IPS-15b (cell line): ENCODE data around the gene CMBL.
A peak's percentile ranks its signal among the peaks of the same experiment; 100 is the strongest.
"Not testable (repeated sequence)": the region's sequence is repeated elsewhere in the genome, so short reads cannot be mapped to it uniquely, and the experiment has no call there.

ENCODE experiments used
- H3K27me3 ChIP-seq: one replicate; pipeline ENCODE4 v1.6.1; 2013; ENCODE audit warnings: low read length; ENCODE audit not compliant: control insufficient read depth, insufficient read depth
- H3K36me3 ChIP-seq: one replicate; pipeline ENCODE4 v1.6.1; 2013; ENCODE audit warnings: low read length; ENCODE audit not compliant: control insufficient read depth, insufficient read depth
- H3K4me1 ChIP-seq: one replicate; pipeline ENCODE4 v1.6.1; 2013; ENCODE audit warnings: mild to moderate bottlenecking, low read length; ENCODE audit not compliant: control insufficient read depth, insufficient read depth
- H3K4me3 ChIP-seq: one replicate; pipeline ENCODE4 v1.5.1; 2013; ENCODE audit warnings: low read depth, low read length
- H3K9ac ChIP-seq: one replicate; pipeline ENCODE4 v1.6.1; 2013; ENCODE audit warnings: low read depth, mild to moderate bottlenecking, low read length
- H3K9me3 ChIP-seq: one replicate; pipeline ENCODE4 v1.6.1; 2013; ENCODE audit warnings: mild to moderate bottlenecking, low read length; ENCODE audit not compliant: control insufficient read depth, insufficient read depth

Gene CMBL

DNA sequence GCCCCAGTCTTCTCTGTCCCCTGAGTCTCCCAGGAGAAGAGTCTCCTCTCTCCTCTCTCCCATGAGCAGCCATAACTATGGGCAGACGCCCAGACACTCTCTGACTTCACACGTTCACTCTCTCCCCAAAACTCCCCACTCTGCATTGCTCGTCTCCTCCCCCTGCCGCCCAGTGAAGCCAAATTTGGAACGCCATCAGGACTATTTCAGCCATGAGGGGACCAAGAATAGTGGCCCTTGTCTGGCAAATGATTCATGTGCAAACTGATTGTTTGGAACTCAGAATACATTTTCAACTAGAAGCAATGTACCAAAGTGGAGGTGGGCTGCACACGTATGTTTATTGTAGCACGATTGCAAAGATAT, 20.9 kb downstream of the CMBL start:
- Histone ChIP-seq H3K27me3 (no peaks in the 10 kb centered on the region), H3K9ac (no peak overlapping the region), H3K36me3 (no peaks in the 10 kb centered on the region), H3K4me3 (no peak overlapping the region), H3K9me3 (no peaks in the 10 kb centered on the region), H3K4me1 (no peaks in the 10 kb centered on the region)

DNA sequence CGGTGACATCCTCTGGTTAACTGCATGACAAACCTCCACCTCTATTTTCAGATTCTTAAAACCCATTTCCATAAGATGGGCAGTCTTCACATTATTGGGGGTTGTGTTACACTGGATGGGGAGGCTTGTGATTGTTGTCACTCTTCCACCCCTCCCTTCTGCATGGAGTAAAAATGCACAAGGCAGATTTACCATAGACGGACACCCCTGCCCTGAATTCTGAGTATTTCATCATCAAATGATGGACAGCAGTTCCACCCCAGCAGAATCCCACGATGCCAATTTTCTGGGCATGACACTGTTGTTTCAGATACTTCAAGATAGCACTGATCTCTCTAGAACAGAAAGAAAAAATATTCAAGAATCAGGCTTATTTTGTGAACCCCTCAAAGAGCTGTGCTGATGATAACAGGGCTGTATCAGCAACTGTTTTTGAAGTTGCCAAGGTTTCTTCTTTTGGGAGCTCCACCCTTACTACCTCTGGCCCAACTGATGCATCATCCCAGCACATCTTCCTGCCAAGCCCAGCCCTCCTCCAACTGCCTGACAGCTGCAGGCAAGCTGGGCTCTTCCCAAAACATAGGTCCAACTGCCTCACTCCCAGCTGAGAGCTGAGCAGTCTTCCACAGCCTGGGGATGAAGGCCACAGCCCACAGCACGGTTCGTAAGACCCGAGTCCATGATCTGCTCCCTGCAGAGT, 21.4 kb downstream of the CMBL start:
- no peaks in the 10 kb centered on the region for H3K36me3 ChIP-seq
- no peaks in the 10 kb centered on the region for H3K27me3 ChIP-seq
- H3K4me3 ChIP-seq: no peak overlapping the region
- no peaks in the 10 kb centered on the region for H3K9me3 ChIP-seq
- no peak overlapping the region for H3K9ac ChIP-seq
- H3K4me1 ChIP-seq: no peaks in the 10 kb centered on the region

DNA sequence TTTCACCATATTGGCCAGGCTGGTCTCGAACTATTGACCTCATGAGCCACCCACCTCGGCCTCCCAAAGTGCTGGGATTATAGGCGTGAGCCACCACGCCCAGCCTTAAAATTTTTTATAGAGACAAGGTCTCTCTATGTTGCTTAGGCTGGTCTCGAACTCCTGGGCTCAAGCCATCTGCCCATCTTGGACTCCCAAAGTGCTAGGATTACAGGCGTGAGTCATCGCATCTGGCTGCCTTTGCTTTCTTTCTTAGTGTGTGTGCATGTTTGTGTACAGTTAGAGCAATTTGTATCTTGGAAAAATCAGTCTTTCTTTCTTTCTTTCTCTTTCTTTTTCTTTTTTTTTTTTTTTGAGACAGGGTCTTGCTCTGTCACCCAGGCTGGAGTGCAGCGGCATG, 22.3 kb downstream of the CMBL start:
- not testable (repeated sequence) for H3K4me3 ChIP-seq, H3K36me3 ChIP-seq, H3K4me1 ChIP-seq, H3K9ac ChIP-seq, H3K27me3 ChIP-seq, H3K9me3 ChIP-seq

DNA sequence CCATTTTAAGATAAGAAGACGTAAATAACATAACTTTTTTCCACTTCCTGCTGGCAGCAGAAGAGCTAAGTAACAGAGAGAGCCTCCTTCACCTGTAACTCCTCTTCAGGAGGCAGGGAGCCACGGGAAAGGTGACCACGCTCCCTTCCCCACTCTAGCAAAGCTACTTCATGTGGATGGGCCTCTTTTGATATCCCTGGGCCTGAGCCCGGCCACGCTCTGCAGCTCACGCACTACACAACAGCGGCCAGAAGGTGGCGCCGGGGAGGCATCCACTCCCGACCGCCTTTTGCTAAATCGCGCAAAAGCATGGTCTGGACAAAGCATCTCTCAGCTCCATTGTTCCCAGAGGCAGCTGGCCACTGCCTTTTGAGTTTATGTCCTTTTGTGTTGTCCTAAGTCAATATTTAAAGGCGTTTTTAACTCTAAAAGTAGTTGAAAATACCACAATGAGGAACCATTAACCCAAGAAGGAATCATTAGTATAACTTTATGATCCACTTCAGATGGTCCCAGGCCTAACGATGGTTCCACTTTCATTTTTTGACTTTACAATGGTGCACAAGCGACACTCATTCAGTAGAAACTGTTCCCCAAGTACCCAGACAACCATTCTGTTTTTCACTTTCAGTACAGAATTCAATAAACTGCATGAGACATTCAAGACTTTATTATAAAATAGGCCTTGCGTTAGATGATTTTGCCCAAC, 23.6 kb downstream of the CMBL start:
- Histone ChIP-seq H3K4me3 (no peak overlapping the region), H3K4me1 (no peaks in the 10 kb centered on the region), H3K9me3 (no peaks in the 10 kb centered on the region), H3K36me3 (no peaks in the 10 kb centered on the region), H3K27me3 (no peaks in the 10 kb centered on the region), H3K9ac (no peak overlapping the region)

DNA sequence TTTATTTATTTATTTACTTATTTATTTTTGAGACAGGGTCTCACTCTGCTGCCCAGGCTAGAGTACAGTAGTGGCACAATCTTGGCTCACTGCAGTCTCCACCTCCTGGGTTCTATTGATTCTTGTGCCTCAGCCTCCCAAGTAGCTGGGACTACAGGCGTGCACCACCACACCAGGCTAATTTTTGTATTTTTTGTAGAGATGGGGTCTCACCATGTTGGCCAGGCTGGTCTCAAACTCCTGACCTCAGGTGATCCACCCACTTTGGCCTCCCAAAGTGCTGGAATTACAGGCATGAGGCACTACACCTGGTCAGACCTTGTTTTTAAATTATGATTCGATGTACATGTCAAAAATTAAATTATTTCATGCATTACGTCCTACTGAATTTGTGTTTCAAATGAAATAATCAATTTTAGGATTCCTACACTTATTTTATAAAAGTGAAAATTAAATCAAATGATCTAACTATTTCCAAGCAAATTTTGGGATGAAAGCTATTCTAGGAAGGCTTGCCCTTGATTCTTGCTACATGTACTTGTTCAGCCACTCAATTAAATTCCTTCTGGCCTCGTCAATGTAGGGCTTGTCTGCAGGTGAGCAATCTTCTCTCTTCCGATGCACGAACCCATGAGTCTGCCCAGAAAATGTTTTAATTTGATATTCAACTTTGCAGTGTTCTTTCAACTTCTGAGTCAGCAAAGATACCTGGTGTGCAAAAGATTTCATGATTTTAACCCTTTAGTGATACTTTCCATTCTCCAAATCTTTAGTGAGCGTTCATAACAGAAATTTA, 27.6 kb downstream of the CMBL start:
- no peaks in the 10 kb centered on the region for H3K9me3 ChIP-seq
- no peak overlapping the region for H3K9ac ChIP-seq
- H3K4me3 ChIP-seq: no peak overlapping the region
- no peaks in the 10 kb centered on the region for H3K36me3 ChIP-seq
- H3K4me1 ChIP-seq: no peaks in the 10 kb centered on the region
- H3K27me3 ChIP-seq: no peaks in the 10 kb centered on the region

DNA sequence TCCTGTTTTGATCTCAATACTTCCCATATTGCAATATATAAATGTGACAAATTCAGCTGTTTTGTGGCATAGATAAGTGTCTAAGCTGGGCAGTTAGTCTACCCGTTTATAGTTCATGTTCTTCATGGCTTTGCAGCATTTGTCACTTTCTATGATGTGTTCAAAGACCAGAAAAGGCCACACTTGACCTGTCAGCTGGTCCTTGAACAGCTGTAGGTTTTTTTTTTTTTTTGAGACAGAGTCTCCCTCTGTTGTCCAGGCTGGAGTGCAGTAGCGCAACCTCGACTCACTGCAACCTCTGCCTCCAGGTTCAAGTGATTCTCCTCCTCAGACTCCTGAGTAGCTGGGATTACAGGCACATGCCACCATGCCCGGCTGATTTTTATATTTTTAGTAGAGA, 28.4 kb downstream of the CMBL start:
- Histone ChIP-seq H3K4me3 (no peak overlapping the region), H3K4me1 (no peaks in the 10 kb centered on the region), H3K9me3 (no peaks in the 10 kb centered on the region), H3K9ac (no peak overlapping the region), H3K36me3 (no peaks in the 10 kb centered on the region), H3K27me3 (no peaks in the 10 kb centered on the region)

DNA sequence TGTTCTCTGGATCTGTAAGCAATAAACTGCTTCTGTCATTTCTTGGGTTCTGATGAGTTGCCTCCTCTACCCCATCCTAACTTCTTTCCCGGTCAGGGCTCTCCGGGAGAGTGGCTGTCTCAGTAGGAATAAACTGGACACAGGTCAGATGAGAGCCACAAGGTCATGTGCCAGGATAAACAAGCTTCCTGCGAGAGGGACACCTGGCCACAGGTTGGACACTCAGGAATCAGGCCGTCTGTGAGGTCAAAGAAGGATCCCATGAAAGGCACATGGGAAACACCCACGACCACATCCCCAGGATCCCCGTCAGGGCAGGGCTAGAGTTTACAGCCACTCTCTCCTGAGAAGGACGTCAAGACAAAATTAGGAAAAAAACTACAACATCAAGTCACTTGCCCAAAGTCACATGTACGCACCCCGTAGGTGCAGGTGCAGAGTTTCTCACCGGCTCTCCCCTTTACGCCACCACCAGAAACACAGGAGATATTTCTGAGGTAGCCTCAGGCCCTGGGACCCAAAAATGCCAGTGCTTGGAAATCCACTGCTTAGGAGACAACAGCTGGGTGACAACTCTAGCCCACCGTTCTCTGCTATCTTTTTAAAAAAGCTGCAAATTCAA, 28.9 kb downstream of the CMBL start:
- H3K9ac ChIP-seq: no peak overlapping the region
- no peak overlapping the region for H3K4me3 ChIP-seq
- no peaks in the 10 kb centered on the region for H3K27me3 ChIP-seq
- no peaks in the 10 kb centered on the region for H3K4me1 ChIP-seq
- no peaks in the 10 kb centered on the region for H3K36me3 ChIP-seq
- H3K9me3 ChIP-seq: no peaks in the 10 kb centered on the region

DNA sequence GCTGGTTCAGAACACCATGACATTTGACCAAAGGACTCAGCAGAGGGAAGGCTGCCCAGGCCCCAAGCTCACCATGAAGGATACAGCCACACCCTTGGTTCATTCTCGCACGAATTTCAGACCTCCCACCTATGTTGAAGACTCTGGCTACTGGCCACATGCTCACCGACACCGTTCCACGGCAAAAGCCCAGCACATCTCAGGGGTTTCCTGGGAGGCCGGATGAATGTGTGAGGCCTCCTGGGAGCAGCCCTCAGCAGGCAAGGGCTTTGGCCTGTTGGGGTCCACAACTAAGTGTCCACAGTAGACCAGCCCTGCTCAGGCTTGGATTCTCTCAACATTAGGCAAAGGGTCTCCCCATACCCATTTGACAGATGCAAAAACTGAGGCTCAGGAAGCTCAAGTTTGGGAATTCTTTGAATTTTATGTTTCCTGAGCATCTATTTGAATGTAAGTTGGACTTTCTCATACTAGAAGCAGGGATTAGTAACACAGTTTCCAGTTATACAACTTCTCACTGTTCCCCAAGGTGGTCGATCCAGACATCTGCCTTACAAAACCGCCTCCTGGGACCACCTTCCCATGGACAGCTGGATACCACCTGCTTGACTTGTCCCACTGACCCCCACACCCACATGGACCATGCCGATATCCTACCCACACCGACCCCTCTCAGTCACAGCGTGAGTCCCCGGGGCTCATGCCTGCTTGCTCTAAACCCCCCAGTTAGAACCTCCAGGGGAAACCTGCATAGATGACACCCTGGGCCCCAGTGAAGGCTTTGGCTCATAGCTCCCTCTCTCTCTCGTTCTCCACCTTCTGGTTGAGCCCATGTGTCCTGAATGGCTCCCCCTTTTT, 29.7 kb downstream of the CMBL start:
- Histone ChIP-seq H3K4me3 (no peak overlapping the region), H3K4me1 (no peaks in the 10 kb centered on the region), H3K9me3 (no peaks in the 10 kb centered on the region), H3K27me3 (no peaks in the 10 kb centered on the region), H3K9ac (no peak overlapping the region), H3K36me3 (no peaks in the 10 kb centered on the region)

DNA sequence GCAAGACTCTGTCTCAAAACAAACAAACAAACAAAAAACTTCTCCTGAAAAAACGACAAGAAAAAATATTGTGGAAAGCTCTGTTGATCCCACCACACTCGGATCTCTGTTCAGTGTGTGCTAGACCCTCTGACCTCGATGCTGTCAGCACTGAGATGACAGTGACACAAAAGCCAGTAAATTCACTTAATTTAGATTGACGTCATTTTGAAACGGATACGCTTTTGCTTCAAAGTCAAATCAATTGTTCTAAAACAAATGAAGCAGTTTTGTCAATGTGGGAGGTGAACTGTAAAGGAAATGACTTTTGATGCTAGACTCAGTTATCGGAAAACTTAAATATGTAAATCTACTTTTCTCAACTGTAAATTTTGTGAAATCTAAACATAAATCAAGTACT, 31.0 kb downstream of the CMBL start:
- Histone ChIP-seq H3K9me3 (no peaks in the 10 kb centered on the region), H3K9ac (no peak overlapping the region), H3K4me3 (no peak overlapping the region), H3K4me1 (no peaks in the 10 kb centered on the region), H3K27me3 (no peaks in the 10 kb centered on the region), H3K36me3 (no peaks in the 10 kb centered on the region)

DNA sequence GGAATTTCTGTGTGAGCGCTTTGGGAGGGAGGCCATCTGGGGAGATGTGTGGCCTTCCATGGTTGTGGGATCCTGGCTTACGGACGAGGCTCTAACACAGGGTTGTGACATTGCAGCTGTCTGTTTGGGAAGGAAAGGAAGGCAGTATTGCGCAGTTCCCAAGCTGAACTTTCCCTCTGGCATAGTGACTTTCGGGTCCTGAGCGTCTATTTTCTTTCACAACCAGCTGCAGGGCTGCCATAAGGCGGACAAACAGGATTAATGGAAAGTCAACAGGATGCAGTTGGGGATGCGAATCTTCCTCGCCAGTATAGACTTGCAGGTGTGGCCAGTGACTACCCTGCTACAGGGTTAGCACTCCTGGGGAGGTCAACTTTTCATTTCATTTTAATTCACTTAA, 31.7 kb downstream of the CMBL start:
- Histone ChIP-seq H3K9ac (peak overlapping the region; percentile 4), H3K27me3 (no peaks in the 10 kb centered on the region), H3K36me3 (no peaks in the 10 kb centered on the region), H3K4me1 (no peaks in the 10 kb centered on the region), H3K4me3 (no peak overlapping the region), H3K9me3 (no peaks in the 10 kb centered on the region)

DNA sequence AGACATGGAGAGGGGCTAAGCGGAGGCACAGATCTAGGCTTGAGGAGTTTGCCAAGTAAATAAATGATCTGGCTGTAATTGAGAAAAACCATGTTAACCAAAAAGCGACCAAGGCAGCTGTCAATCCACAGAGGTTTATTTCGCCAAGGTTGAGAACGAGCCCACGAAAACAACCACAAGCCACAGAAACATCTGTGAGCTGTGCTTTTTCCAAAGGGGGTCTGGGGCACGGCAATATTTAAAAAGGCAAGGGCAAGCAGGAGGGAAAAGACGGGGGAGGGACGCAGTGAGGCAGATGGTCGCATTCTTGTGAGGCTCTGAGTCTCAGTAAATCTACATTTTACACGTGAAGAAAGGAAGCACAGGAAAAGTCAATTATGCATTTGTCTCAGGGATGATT, 32.2 kb downstream of the CMBL start:
- H3K9me3 ChIP-seq: no peaks in the 10 kb centered on the region
- H3K36me3 ChIP-seq: no peaks in the 10 kb centered on the region
- no peak overlapping the region for H3K4me3 ChIP-seq
- H3K27me3 ChIP-seq: no peaks in the 10 kb centered on the region
- no peaks in the 10 kb centered on the region for H3K4me1 ChIP-seq
- H3K9ac ChIP-seq: no peak overlapping the region
